Type B pancreatic cell (in vitro differentiated cells): Measurements from ENCODE around the gene DNAJC28. TPM values are rescaled to one million over a fixed set of nuclear protein-coding genes. Genes with fewer than 3 reads are reported as not detected.

ENCODE experiments used
- DNase-seq: peaks from one replicate; pipeline ENCODE4 v3.0.0; 2021; ENCODE audit warnings: mixed read lengths; ENCODE audit not compliant: unreplicated experiment; ENCODE audit errors: extremely low spot score
- H3K27ac Mint-ChIP-seq: 2 replicates; pipeline ENCODE4 v1.8.0; 2021; ENCODE audit warnings: mild to moderate bottlenecking, mixed read lengths
- H3K27me3 Mint-ChIP-seq: 2 replicates; pipeline ENCODE4 v1.8.0; 2021; ENCODE audit warnings: mixed read lengths
- H3K36me3 Mint-ChIP-seq: 2 replicates; pipeline ENCODE4 v1.8.0; 2021; ENCODE audit warnings: mixed read lengths
- H3K4me1 Mint-ChIP-seq: one replicate; pipeline ENCODE4 v1.8.0; 2021; ENCODE audit warnings: mixed read lengths; ENCODE audit not compliant: unreplicated experiment
- H3K4me3 Mint-ChIP-seq: 2 replicates; pipeline ENCODE4 v1.8.0; 2021; ENCODE audit warnings: mild to moderate bottlenecking, mixed read lengths
- H3K9me3 Mint-ChIP-seq: 2 replicates; pipeline ENCODE4 v1.8.0; 2021; ENCODE audit warnings: mixed read lengths
- CTCF ChIP-seq: fragments of 200-600 bp; sonication (generic); conservative IDR thresholded peaks from 2 replicates; pipeline ENCODE4 v1.5.0; 2021; ENCODE audit warnings: antibody characterized with exemption, mild to moderate bottlenecking
- long read RNA-seq: library from polyadenylated mRNA; unstranded; transcript quantifications from one replicate; pipeline ENCODE4 v2.0.0, GENCODE V29; 2020
- total RNA-seq: library from RNA; stranded (reverse); gene quantifications from 2 replicates; pipeline ENCODE4 v1.2.1, GENCODE V29; 2021; ENCODE audit warnings: low replicate concordance

The DNAJC28 gene
- total RNA-seq: 2.3 and 3.0 TPM in 2 replicates
- long read RNA-seq: 0 reads

- Mint-ChIP-seq H3K4me3 (peak within 1 kb of the TSS; percentile 92), H3K36me3 (no peaks in the 10 kb centered on the region), H3K9me3 (no peaks in the 10 kb centered on the region), H3K4me1 (peaks cover 6% of the 10 kb centered on the region), H3K27me3 (peaks cover 3% of the 10 kb centered on the region), H3K27ac (peak within 1 kb of the TSS; percentile 91)
- peak; percentile 95 for DNase-seq
- TF ChIP-seq CTCF: no peak
These were observed at the start of gene DNAJC28 for GRCh38 chr21:33491373-33492102. Gene DNAJC28 (minus strand): TSS chr21:33491716. CDS start chr21:33489393, 2,323 bp downstream.

GRCh38 chr21:33541105-33541711, 49.7 kb upstream of the DNAJC28 start:
- TF ChIP-seq CTCF: no peak
- H3K4me1 Mint-ChIP-seq: peaks cover 19% of the 10 kb centered on the region
- no peak for DNase-seq
- peak overlapping the region; percentile 100 for H3K27ac Mint-ChIP-seq
- peak overlapping the region; percentile 97 for H3K4me3 Mint-ChIP-seq
- H3K36me3 Mint-ChIP-seq: peaks cover 34% of the 10 kb centered on the region
- H3K9me3 Mint-ChIP-seq: no peaks in the 10 kb centered on the region
- no peaks in the 10 kb centered on the region for H3K27me3 Mint-ChIP-seq

GRCh38 chr21:33540711-33541104, 49.2 kb upstream of the DNAJC28 start:
- Mint-ChIP-seq H3K4me3 (peak overlapping the region; percentile 97), H3K27ac (peak overlapping the region; percentile 100), H3K9me3 (no peaks in the 10 kb centered on the region), H3K27me3 (no peaks in the 10 kb centered on the region), H3K4me1 (peaks cover 14% of the 10 kb centered on the region), H3K36me3 (peaks cover 29% of the 10 kb centered on the region)
- DNase-seq: no peak
- no peak for TF ChIP-seq CTCF

GRCh38 chr21:33539616-33540015, 48.1 kb upstream of the DNAJC28 start:
- no peaks in the 10 kb centered on the region for H3K9me3 Mint-ChIP-seq
- no peak for TF ChIP-seq CTCF
- no peak for DNase-seq
- no peak overlapping the region for H3K4me3 Mint-ChIP-seq
- peaks cover 10% of the 10 kb centered on the region for H3K4me1 Mint-ChIP-seq
- no peak overlapping the region for H3K27ac Mint-ChIP-seq
- H3K36me3 Mint-ChIP-seq: peaks cover 33% of the 10 kb centered on the region
- H3K27me3 Mint-ChIP-seq: no peaks in the 10 kb centered on the region

GRCh38 chr21:33537212-33537611, 45.7 kb upstream of the DNAJC28 start:
- H3K36me3 Mint-ChIP-seq: peaks cover 36% of the 10 kb centered on the region

More at GRCh38 chr21:33537212-33537611, 45.7 kb upstream of the DNAJC28 start:
- DNase-seq: no peak
- H3K4me3 Mint-ChIP-seq: no peak overlapping the region
- H3K27ac Mint-ChIP-seq: no peak overlapping the region
- no peaks in the 10 kb centered on the region for H3K27me3 Mint-ChIP-seq
- no peak for TF ChIP-seq CTCF
- H3K4me1 Mint-ChIP-seq: peaks cover 10% of the 10 kb centered on the region
- no peaks in the 10 kb centered on the region for H3K9me3 Mint-ChIP-seq
